ENCODE measurements around the gene MAGI2.

MAGI2 gene

GRCh38 chr7:78159545-78159944 is 1293.9 kb downstream of the MAGI2 start:
- no peak for DNase-seq

- DNase-seq = no peak
Observed at GRCh38 chr7:78153285-78153684, 1300.2 kb downstream of the MAGI2 start.

GRCh38 chr7:78151229-78151628 is 1302.2 kb downstream of the MAGI2 start:
- peak; percentile 23 for DNase-seq

- DNase-seq = no peak
Observed at GRCh38 chr7:78149787-78150186, 1303.7 kb downstream of the MAGI2 start.

- DNase-seq = no peak
Observed at GRCh38 chr7:78148166-78148894, 1305.1 kb downstream of the MAGI2 start.

GRCh38 chr7:78146546-78146945 is 1306.9 kb downstream of the MAGI2 start:
- DNase-seq = no peak

GRCh38 chr7:78143661-78144060 is 1309.8 kb downstream of the MAGI2 start:
- no peak for DNase-seq

- no peak for DNase-seq
Observed at GRCh38 chr7:78141522-78142281, 1311.8 kb downstream of the MAGI2 start.

- no peak for DNase-seq
Observed at GRCh38 chr7:78140109-78140508, 1313.4 kb downstream of the MAGI2 start.

GRCh38 chr7:78139335-78139734 is 1314.1 kb downstream of the MAGI2 start:
- DNase-seq = no peak

- DNase-seq = no peak
Observed at GRCh38 chr7:78134774-78135173, 1318.7 kb downstream of the MAGI2 start.

- peak; percentile 27 for DNase-seq
Observed at GRCh38 chr7:78134256-78134655, 1319.2 kb downstream of the MAGI2 start.

- no peak for DNase-seq
Observed at GRCh38 chr7:78130446-78131215, 1322.8 kb downstream of the MAGI2 start.

- DNase-seq = no peak
Observed at GRCh38 chr7:78129865-78130264, 1323.6 kb downstream of the MAGI2 start.

- DNase-seq = no peak
Observed at GRCh38 chr7:78127009-78127408, 1326.5 kb downstream of the MAGI2 start.

GRCh38 chr7:78125884-78126283 is 1327.6 kb downstream of the MAGI2 start:
- DNase-seq = no peak

GRCh38 chr7:78124216-78124615 is 1329.3 kb downstream of the MAGI2 start:
- DNase-seq = no peak

- no peak for DNase-seq
Observed at GRCh38 chr7:78121888-78122287, 1331.6 kb downstream of the MAGI2 start.

- no peak for DNase-seq
Observed at GRCh38 chr7:78118470-78118869, 1335.0 kb downstream of the MAGI2 start.

GRCh38 chr7:78115876-78116275 is 1337.6 kb downstream of the MAGI2 start:
- no peak for DNase-seq

GRCh38 chr7:78114993-78115392 is 1338.5 kb downstream of the MAGI2 start:
- no peak for DNase-seq

GRCh38 chr7:78112488-78112887 is 1341.0 kb downstream of the MAGI2 start:
- no peak for DNase-seq

GRCh38 chr7:78111386-78111785 is 1342.1 kb downstream of the MAGI2 start:
- no peak for DNase-seq

- DNase-seq = no peak
Observed at GRCh38 chr7:78103475-78103874, 1350.0 kb downstream of the MAGI2 start.

Data from COR-L47 (cell line).